HAP-1 (cell line): ENCODE results near the gene CAMK4.

Source experiments
- DNase-seq, 2 experiments: peaks; one replicate each; pipeline ENCODE4 v3.0.0-alpha.2; 2016 to 2020; ENCODE audit warnings: low spot score in 2 of 2
- H3K27me3 ChIP-seq: fragments of 250-450 bp; sonication (Bioruptor Pico); 2 replicates; pipeline ENCODE4 v1.5.1; 2020; ENCODE audit warnings: low read depth, mild to moderate bottlenecking, moderate library complexity
- H3K36me3 ChIP-seq: fragments of 250-450 bp; sonication (Bioruptor Pico); replicated peaks from 2 replicates; pipeline ENCODE4 v1.5.1; 2020; ENCODE audit warnings: mild to moderate bottlenecking
- H3K4me1 ChIP-seq: fragments of 250-450 bp; sonication (Bioruptor Pico); 2 replicates; pipeline ENCODE4 v1.5.1; 2020; ENCODE audit warnings: mild to moderate bottlenecking
- H3K4me3 ChIP-seq: fragments of 250-450 bp; sonication (Bioruptor Pico); 2 replicates; pipeline ENCODE4 v1.5.1; 2020; ENCODE audit warnings: mild to moderate bottlenecking, moderate library complexity
- H3K9me3 ChIP-seq: fragments of 250-450 bp; sonication (Bioruptor Pico); 2 replicates; pipeline ENCODE4 v1.5.1; 2020; ENCODE audit warnings: mild to moderate bottlenecking, moderate library complexity
- in situ Hi-C: fragments of 300-500 bp; cut with MboI; formaldehyde crosslinking; loops from 3 replicates; pipeline ENCODE4 v1.14.3; 2020; ENCODE audit warnings: low sequenced_read_pairs, inconsistent platforms, mixed read lengths

Gene CAMK4

GRCh38 chr5:111223787-111224560 lies at the start of gene CAMK4:
Gene CAMK4 (plus strand): TSS chr5:111224384. CDS start chr5:111224484, 100 bp downstream.
- Histone ChIP-seq H3K4me3 (peak within 1 kb of the TSS; percentile 69), H3K4me1 (peaks cover 6% of the 10 kb centered on the region; the same call in 1 of the 2 replicates), H3K9me3 (no peaks in the 10 kb centered on the region), H3K36me3 (no peaks in the 10 kb centered on the region), H3K27me3 (no peaks in the 10 kb centered on the region)
- in situ Hi-C loops: no loop called here
- peak; percentile 88 to 94 for DNase-seq

GRCh38 chr5:111183064-111183463 lies 41.1 kb upstream of the CAMK4 start:
- H3K27me3 ChIP-seq: no peaks in the 10 kb centered on the region; the same call in 1 of the 2 replicates
- in situ Hi-C loops: no loop called here
- H3K9me3 ChIP-seq: no peaks in the 10 kb centered on the region
- H3K4me1 ChIP-seq: no peaks in the 10 kb centered on the region
- H3K4me3 ChIP-seq: no peak overlapping the region
- H3K36me3 ChIP-seq: no peaks in the 10 kb centered on the region
- no peak for DNase-seq

GRCh38 chr5:111187079-111187478 lies 37.1 kb upstream of the CAMK4 start:
- H3K27me3 ChIP-seq: no peaks in the 10 kb centered on the region; the same call in 1 of the 2 replicates
- no peaks in the 10 kb centered on the region for H3K4me1 ChIP-seq
- no peaks in the 10 kb centered on the region for H3K36me3 ChIP-seq
- in situ Hi-C loops: no loop called here
- H3K4me3 ChIP-seq: no peak overlapping the region
- DNase-seq: no peak
- no peaks in the 10 kb centered on the region for H3K9me3 ChIP-seq

GRCh38 chr5:111194053-111194452 lies 30.1 kb upstream of the CAMK4 start:
- in situ Hi-C loops: no loop called here
- Histone ChIP-seq H3K4me3 (no peak overlapping the region), H3K27me3 (no peaks in the 10 kb centered on the region), H3K4me1 (no peaks in the 10 kb centered on the region), H3K36me3 (no peaks in the 10 kb centered on the region), H3K9me3 (no peaks in the 10 kb centered on the region)
- DNase-seq: no peak

GRCh38 chr5:111194925-111195324 lies 29.3 kb upstream of the CAMK4 start:
- in situ Hi-C loops: no loop called here
- H3K4me3 ChIP-seq: no peak overlapping the region
- no peak for DNase-seq
- H3K36me3 ChIP-seq: no peaks in the 10 kb centered on the region
- H3K27me3 ChIP-seq: no peaks in the 10 kb centered on the region
- H3K4me1 ChIP-seq: no peaks in the 10 kb centered on the region
- H3K9me3 ChIP-seq: no peaks in the 10 kb centered on the region

GRCh38 chr5:111197523-111197922 lies 26.7 kb upstream of the CAMK4 start:
- no peaks in the 10 kb centered on the region for H3K9me3 ChIP-seq
- no peaks in the 10 kb centered on the region for H3K36me3 ChIP-seq
- H3K27me3 ChIP-seq: no peaks in the 10 kb centered on the region
- no peaks in the 10 kb centered on the region for H3K4me1 ChIP-seq
- H3K4me3 ChIP-seq: no peak overlapping the region
- in situ Hi-C loops: no loop called here
- DNase-seq: peak in 1 of 2 experiments; percentile 15

GRCh38 chr5:111198281-111198966 lies 25.8 kb upstream of the CAMK4 start:
- no peak for DNase-seq
- Histone ChIP-seq H3K27me3 (no peaks in the 10 kb centered on the region), H3K36me3 (no peaks in the 10 kb centered on the region), H3K4me1 (no peaks in the 10 kb centered on the region), H3K9me3 (no peaks in the 10 kb centered on the region), H3K4me3 (no peak overlapping the region)
- in situ Hi-C loops: no loop called here

GRCh38 chr5:111200828-111201227 lies 23.4 kb upstream of the CAMK4 start:
- no peak for DNase-seq
- no peaks in the 10 kb centered on the region for H3K27me3 ChIP-seq
- no peaks in the 10 kb centered on the region for H3K4me1 ChIP-seq
- in situ Hi-C loops: no loop called here
- no peak overlapping the region for H3K4me3 ChIP-seq
- H3K9me3 ChIP-seq: no peaks in the 10 kb centered on the region
- H3K36me3 ChIP-seq: no peaks in the 10 kb centered on the region

- H3K27me3 ChIP-seq: no peaks in the 10 kb centered on the region
- in situ Hi-C loops: no loop called here
- no peaks in the 10 kb centered on the region for H3K36me3 ChIP-seq
- no peaks in the 10 kb centered on the region for H3K9me3 ChIP-seq
- H3K4me3 ChIP-seq: no peak overlapping the region
- H3K4me1 ChIP-seq: no peaks in the 10 kb centered on the region
- no peak for DNase-seq
Observed at GRCh38 chr5:111201705-111202104, 22.5 kb upstream of the CAMK4 start.

GRCh38 chr5:111211341-111211740 lies 12.8 kb upstream of the CAMK4 start:
- Histone ChIP-seq H3K4me1 (no peaks in the 10 kb centered on the region; the same call in 1 of the 2 replicates), H3K4me3 (no peak overlapping the region), H3K27me3 (no peaks in the 10 kb centered on the region; the same call in 1 of the 2 replicates), H3K36me3 (no peaks in the 10 kb centered on the region), H3K9me3 (no peaks in the 10 kb centered on the region)
- in situ Hi-C loops: no loop called here
- DNase-seq: no peak

GRCh38 chr5:111214052-111214742 lies 10.0 kb upstream of the CAMK4 start:
- Histone ChIP-seq H3K9me3 (no peaks in the 10 kb centered on the region), H3K36me3 (no peaks in the 10 kb centered on the region), H3K27me3 (no peaks in the 10 kb centered on the region; the same call in 1 of the 2 replicates), H3K4me3 (no peak overlapping the region), H3K4me1 (no peaks in the 10 kb centered on the region; the same call in 1 of the 2 replicates)
- DNase-seq: no peak
- in situ Hi-C loops: no loop called here

GRCh38 chr5:111215971-111216370 lies 8.2 kb upstream of the CAMK4 start:
- H3K27me3 ChIP-seq: no peaks in the 10 kb centered on the region; the same call in 1 of the 2 replicates
- H3K4me1 ChIP-seq: no peaks in the 10 kb centered on the region; the same call in 1 of the 2 replicates
- H3K9me3 ChIP-seq: no peaks in the 10 kb centered on the region
- no peaks in the 10 kb centered on the region for H3K36me3 ChIP-seq
- no peak for DNase-seq
- no peak overlapping the region for H3K4me3 ChIP-seq
- in situ Hi-C loops: no loop called here

GRCh38 chr5:111221139-111221538 lies 3.0 kb upstream of the CAMK4 start:
- in situ Hi-C loops: no loop called here
- Histone ChIP-seq H3K4me3 (no peak overlapping the region), H3K9me3 (no peaks in the 10 kb centered on the region), H3K4me1 (peaks cover 6% of the 10 kb centered on the region; the same call in 1 of the 2 replicates), H3K36me3 (no peaks in the 10 kb centered on the region), H3K27me3 (no peaks in the 10 kb centered on the region)
- no peak for DNase-seq
